Stimulated activated CD4-positive, alpha-beta T cell treated with anti-CD3 and anti-CD28 coated beads, Interleukin-1b, Interleukin-23, amount 100 ng/mL, for 48 hours (primary cell): ENCODE measurements around the gene FRMD4B.

Source experiments
- DNase-seq: peaks from one replicate; pipeline ENCODE4 v3.0.0-alpha.2; 2020

Gene FRMD4B

DNA sequence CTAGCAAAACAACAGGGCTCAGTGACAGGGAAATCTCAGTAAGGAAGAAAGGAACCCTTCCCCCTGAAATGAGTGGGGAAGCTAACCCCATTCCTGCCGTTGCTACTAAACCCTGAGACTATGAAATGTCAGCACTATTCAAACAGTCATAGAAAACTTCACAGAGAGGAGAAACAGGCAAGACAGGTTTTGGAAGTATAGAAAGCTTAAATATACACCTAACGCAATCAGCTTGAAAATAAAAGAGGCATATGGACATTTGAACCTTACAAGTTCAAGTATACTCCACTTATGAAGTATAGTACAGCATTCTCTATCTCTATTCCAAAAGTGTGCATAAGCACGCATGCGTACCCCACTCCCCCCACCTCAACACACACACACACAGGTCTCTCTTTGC, 17.6 kb upstream of the FRMD4B start:
- DNase-seq, result no peak

DNA sequence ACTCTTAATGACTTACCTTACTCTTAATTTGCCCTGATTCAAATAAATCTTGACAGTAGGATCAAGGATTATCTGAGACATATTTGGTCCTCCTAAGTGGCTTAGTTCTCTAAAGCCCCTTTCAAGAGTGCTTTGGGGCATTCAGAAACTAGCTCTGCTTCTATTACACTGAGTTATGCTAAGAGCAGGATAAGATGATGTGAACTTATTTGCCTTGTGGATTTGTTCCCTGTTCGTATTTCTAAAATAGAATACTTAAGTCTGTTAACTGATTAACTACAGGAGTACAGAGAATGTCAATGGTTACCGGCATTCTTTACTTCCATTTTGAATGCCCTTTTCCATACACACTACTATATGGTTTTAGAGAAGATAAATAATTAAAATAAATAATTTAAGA, 14.8 kb upstream of the FRMD4B start:
- DNase-seq, result no peak

DNA sequence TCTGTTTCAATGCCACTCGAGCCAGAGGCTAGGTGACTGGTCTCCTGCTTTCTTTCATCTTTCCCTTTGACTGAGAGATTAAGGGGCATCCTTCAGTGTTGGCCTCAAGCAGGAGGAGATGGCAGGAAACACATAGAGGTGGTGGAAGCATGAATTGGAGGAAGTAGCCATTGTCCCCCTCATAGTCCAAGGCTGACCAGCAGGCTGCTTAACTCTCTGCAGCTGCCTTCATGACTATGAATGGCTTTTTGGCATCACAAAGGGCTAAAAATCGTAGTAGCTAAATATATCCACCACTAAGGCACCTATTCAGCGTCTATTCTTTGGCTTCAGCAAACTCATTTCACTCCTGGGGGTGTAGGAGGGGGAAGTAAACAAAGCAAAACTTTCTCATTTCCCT, 7.0 kb upstream of the FRMD4B start:
- no peak for DNase-seq

- DNase-seq, result no peak
Measured at GRCh38 chr3:69392415-69392814, 6.5 kb upstream of the FRMD4B start.

DNA sequence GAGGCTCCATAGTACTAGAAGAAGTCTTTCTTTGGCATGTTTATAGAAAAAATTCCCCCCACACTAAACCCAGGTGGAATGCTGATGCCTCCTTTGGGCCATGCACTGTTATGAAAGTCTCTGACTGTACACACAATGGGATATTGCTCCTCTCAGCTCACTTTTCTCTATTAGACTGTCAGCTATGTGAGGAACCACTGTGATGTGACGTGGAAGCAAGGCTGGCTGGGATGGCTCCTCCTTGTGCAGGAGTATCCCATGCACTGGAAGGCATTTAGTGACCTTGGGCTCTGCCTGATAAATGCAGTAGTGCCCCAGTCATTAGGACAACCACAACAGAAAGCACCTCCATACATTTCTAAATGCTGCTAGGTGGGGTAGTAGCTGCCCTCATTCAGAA, 5.7 kb upstream of the FRMD4B start:
- no peak for DNase-seq

- DNase-seq, result no peak
Measured at GRCh38 chr3:69390771-69391170, 4.9 kb upstream of the FRMD4B start.

GRCh38 chr3:69389520-69390248, 3.8 kb upstream of the FRMD4B start:
- DNase-seq, result no peak

GRCh38 chr3:69388241-69388640, 2.4 kb upstream of the FRMD4B start:
- DNase-seq, result no peak

- no peak for DNase-seq
Measured at GRCh38 chr3:69386556-69387385, 883 bp upstream of the FRMD4B start.

GRCh38 chr3:69385123-69385722, 665 bp downstream of the FRMD4B start:
- no peak for DNase-seq

GRCh38 chr3:69384326-69384725, 1.6 kb downstream of the FRMD4B start:
- DNase-seq, result no peak

DNA sequence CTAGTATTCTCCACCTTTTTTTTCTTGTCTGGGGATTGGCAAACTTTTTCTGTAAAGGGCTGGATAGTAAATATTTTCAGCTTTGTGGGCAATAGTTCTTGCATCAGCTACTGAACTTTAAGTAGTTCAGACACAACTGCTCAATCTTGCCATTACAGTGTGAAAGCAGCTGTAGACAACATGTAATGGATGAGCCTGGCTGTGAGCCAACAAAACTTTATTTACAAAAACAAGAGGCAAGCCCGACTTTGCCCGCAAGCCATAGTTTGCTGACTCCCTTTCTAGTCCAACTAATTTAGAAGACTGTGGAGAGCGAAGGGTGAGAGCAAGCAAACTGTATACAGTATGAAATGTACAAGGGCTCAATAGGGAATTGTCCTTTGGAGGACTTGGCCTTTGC, 6.2 kb downstream of the FRMD4B start:
- DNase-seq, result no peak

- no peak for DNase-seq
Measured at GRCh38 chr3:69378112-69378802, 7.6 kb downstream of the FRMD4B start.

DNA sequence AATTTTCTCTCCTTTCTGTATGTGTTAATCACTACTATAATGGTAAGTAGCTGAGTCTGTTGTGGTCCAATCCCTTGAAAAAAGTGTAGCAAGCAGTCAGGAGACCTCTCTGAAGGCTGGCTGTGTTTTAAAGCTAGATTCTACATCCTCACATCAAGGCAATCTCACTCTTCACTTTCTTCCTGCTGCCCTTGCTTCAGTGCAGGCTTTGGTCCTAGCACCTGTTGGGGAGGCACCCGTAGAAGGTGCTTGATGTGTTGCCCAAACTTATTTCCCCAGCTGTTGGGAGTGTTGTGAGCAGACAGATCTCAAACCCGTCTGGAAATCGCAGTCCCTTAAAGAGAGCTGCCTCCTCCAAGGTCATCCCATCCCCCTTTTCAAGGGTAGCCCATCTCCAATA, 8.6 kb downstream of the FRMD4B start:
- DNase-seq, result no peak

- no peak for DNase-seq
Measured at GRCh38 chr3:69376731-69377130, 9.2 kb downstream of the FRMD4B start.

- no peak for DNase-seq
Measured at GRCh38 chr3:69371816-69372215, 14.1 kb downstream of the FRMD4B start.

DNA sequence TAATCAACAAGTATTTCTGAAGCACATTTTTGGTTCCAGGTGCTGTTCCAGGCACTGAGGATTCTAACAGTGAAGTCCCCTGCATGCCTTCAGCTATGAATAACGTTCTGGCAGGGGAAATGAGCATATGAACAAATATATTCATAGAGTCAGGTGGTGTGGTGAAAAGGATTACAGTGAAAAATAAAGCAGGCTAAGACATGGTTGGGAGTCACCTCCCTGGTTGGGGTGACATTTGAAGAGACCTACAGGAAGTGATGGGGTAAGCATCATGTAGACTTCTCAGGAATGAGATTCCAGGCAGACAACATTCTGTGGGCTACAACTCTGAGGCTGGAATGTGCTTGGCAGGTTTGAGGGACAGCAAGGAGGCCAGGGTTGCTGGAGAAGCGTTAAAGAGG, 15.0 kb downstream of the FRMD4B start:
- DNase-seq, result no peak

- no peak for DNase-seq
Measured at GRCh38 chr3:69370156-69370883, 15.6 kb downstream of the FRMD4B start.

GRCh38 chr3:69368129-69368741, 17.7 kb downstream of the FRMD4B start:
- DNase-seq, result no peak

DNA sequence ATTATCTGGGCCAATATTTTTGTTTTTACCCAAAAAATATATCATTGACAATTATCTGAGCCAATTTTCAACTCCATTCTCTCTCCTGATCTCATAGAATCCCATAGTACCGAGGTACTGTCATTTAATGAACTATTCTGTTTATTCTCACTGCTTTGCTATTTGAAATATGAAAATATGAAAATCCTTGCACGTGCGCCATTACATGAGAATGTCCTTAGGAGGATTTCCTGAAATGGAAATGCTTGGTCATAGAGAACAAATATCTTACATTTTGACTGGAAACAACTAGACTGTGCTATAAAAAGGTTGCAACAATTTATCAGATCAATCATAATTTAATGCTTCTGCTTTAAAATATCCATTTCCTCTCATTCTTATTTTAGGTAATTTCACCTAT, 18.3 kb downstream of the FRMD4B start:
- no peak for DNase-seq

GRCh38 chr3:69364354-69364753, 21.5 kb downstream of the FRMD4B start:
- no peak for DNase-seq

- no peak for DNase-seq
Measured at GRCh38 chr3:69360690-69361089, 25.2 kb downstream of the FRMD4B start.
